GM19452 (cell line): Measurements from ENCODE around the gene NFKB2.

ENCODE experiments used
- ATAC-seq: cut with Tn5 transposase; IDR thresholded peaks from one replicate; pipeline ENCODE4 v1.9.1; 2021; ENCODE audit not compliant: unreplicated experiment

NFKB2 gene

DNA sequence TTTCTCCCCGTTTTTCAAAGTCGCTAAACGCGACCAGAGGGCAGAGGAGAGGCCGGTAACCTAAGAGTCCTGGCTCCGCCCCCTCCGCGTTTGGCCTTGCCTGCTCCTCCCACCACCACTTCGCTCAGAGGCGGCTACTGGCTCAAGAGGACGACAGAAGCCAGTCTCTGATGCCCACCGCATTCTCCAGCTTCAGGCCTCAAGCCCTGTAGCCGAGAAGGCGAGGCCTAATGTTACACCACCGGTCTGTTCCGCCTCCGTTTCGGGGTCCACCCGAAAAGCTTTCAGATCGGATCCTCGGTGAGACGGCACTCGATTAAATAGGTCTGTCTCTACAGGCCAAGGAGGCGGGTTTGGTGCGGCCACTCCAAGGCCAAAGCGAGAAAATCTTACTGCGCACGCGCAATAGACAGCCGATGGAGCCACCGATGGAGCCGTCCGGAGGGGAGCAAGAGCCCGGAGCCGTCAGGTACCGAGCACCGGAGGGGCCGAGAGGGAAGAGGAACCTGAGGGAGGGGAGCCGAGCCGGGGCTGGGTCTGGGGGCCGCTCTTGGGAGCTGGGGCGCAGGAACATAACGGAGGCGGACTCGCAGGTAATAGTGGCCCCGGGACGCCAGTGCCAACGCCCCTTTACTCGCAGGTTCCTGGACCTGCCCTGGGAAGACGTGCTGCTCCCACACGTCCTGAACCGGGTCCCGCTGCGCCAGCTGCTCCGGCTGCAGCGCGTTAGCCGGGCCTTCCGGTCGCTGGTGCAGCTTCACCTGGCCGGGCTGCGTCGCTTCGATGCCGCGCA lies 25.4 kb downstream of the NFKB2 start, which contains the start of gene FBXL15:
TSS of gene FBXL15 (plus strand) at position 123 of the 793 bp plus-strand sequence. CDS start at position 417, 294 bp downstream.
- peak; percentile 71 for ATAC-seq

GRCh38 chr10:102421507-102421756 lies 25.9 kb downstream of the NFKB2 start:
- no peak for ATAC-seq

DNA sequence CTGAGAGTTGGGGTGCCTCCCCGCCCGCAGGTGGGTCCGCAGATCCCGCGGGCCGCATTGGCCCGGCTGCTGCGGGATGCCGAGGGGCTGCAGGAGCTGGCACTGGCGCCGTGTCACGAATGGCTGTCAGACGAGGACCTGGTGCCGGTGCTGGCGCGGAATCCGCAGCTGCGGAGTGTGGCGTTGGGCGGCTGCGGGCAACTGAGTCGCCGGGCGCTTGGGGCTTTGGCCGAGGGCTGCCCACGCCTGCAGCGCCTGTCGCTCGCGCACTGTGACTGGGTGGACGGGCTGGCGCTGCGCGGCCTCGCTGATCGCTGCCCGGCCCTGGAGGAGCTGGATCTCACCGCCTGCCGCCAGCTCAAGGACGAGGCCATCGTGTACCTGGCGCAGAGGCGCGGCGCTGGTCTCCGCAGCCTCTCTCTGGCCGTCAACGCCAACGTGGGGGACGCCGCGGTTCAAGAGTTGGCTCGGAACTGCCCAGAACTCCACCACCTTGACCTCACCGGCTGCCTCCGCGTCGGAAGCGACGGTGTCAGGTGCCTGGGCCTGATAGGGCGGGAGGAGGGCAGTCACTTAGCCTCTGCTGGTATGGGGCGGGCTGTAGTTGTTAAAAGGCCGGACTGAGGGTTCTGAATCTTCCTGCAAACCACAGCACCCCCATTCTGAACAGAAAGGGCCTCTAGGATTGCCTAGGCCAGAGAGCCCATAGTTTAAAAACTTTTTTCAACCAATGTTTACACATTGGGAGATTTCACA lies 26.4 kb downstream of the NFKB2 start:
- ATAC-seq = peak; percentile 8

GRCh38 chr10:102422545-102423129 lies 27.1 kb downstream of the NFKB2 start:
- no peak for ATAC-seq

GRCh38 chr10:102423372-102423968 lies 28.0 kb downstream of the NFKB2 start:
- no peak for ATAC-seq

DNA sequence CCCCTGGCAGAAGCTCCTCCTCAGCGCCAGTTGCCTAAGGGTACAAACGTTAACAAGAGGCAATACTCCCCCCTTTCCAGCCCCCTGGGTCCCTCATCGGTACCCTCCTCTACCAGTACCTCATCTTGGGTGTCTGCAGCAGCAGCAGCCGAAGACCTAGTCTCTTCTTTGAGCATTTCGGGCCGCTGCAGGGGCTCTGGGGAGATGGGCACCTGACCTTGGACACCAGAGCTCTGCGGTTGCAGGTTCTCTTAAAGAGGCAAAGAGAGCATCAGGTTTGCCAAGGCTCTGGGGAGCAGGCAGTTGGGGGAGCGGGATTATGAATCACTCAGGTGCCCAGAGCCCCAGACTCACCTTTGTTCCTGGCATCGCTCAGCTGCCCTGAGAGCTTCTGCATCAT lies 28.6 kb downstream of the NFKB2 start:
- ATAC-seq = no peak

DNA sequence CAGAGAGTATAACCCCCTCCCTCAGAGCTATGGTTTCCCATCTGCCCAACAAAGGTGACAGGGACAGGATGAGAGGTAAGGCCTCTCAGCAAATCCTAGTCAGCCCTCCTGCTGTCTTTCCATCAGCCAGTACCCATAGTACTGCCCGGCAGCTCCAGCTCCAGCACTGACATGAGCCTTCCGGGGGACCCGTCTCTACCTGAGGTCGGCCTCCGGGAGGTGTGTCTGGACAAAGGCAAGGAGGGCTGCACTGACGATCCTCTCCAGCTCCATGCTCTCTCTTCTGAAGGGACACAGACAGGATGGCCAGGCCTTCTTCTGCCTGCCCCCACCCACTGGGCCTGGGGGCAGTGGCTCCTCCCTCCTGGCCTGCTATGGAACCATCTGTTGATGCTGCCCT lies 29.4 kb downstream of the NFKB2 start:
- no peak for ATAC-seq

- ATAC-seq = no peak
Measured at GRCh38 chr10:102425444-102425843, 29.9 kb downstream of the NFKB2 start.

DNA sequence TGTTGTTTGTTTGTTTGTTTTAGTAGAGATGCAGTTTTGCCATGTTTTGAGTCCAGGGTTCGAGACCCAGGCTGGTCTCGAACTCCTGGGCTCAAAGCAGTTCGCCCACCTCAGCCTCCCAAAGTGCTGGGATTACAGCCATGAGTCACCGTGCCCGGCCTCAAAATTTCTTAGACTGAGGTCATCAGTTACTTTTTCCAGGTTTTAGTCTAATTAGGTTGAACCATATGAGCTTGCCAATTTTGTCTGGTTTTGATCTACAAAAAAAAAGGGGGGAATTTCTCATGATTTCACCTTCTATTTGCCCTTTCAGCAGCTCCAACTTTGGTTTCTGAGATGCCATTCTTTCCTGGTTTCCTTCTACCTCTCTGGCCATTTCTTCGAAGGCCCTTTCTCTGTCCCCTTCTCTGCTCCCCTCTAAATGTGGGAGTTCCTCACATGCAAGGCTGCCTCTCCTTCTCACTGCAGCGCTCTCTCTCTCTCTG lies 31.3 kb downstream of the NFKB2 start:
- ATAC-seq = no peak

- no peak for ATAC-seq
Measured at GRCh38 chr10:102429468-102429867, 34.0 kb downstream of the NFKB2 start.

- ATAC-seq = no peak
Measured at GRCh38 chr10:102431452-102432124, 36.1 kb downstream of the NFKB2 start.

GRCh38 chr10:102432162-102432950 lies 36.9 kb downstream of the NFKB2 start, which contains the start of gene CUEDC2:
Gene CUEDC2 (minus strand): TSS chr10:102432574. CDS start chr10:102425188, 7,386 bp downstream.
- ATAC-seq = peak; percentile 90

- ATAC-seq = no peak
Measured at GRCh38 chr10:102433619-102434046, 38.1 kb downstream of the NFKB2 start.

GRCh38 chr10:102434394-102435132 lies 39.1 kb downstream of the NFKB2 start:
- no peak for ATAC-seq

- no peak for ATAC-seq
Measured at GRCh38 chr10:102435133-102435497, 39.6 kb downstream of the NFKB2 start.

GRCh38 chr10:102435529-102436233 lies 40.2 kb downstream of the NFKB2 start:
- no peak for ATAC-seq

GRCh38 chr10:102436312-102436711 lies 40.8 kb downstream of the NFKB2 start:
- no peak for ATAC-seq

- no peak for ATAC-seq
Measured at GRCh38 chr10:102437515-102437914, 42.0 kb downstream of the NFKB2 start.

- no peak for ATAC-seq
Measured at GRCh38 chr10:102438374-102438773, 42.9 kb downstream of the NFKB2 start.
